HG03354 (cell line): ENCODE results near the gene PSMB2.

Experiments
- ATAC-seq: cut with Tn5 transposase; IDR thresholded peaks from one replicate; pipeline ENCODE4 v1.9.1; 2021; ENCODE audit warnings: mild to moderate bottlenecking; ENCODE audit not compliant: unreplicated experiment, poor library complexity, severe bottlenecking

PSMB2 gene

GRCh38 chr1:35575416-35575958 lies 65.8 kb downstream of the PSMB2 start:
- no peak for ATAC-seq

- no peak for ATAC-seq
Observed at GRCh38 chr1:35574655-35575415, 66.5 kb downstream of the PSMB2 start.

GRCh38 chr1:35574125-35574654 lies 67.1 kb downstream of the PSMB2 start:
- ATAC-seq, result no peak

- no peak for ATAC-seq
Observed at GRCh38 chr1:35573198-35574124, 67.9 kb downstream of the PSMB2 start, which contains the start of gene TFAP2E. Gene TFAP2E, plus strand, starts transcription at chr1:35573314. Its CDS starts 264 bp downstream, at chr1:35573578.

GRCh38 chr1:35572296-35572695 lies 69.0 kb downstream of the PSMB2 start:
- ATAC-seq, result no peak

GRCh38 chr1:35571263-35571662 lies 70.1 kb downstream of the PSMB2 start:
- ATAC-seq, result no peak

GRCh38 chr1:35570589-35571137 lies 70.7 kb downstream of the PSMB2 start:
- no peak for ATAC-seq

GRCh38 chr1:35569936-35570335 lies 71.4 kb downstream of the PSMB2 start:
- no peak for ATAC-seq

- no peak for ATAC-seq
Observed at GRCh38 chr1:35568975-35569395, 72.3 kb downstream of the PSMB2 start.

GRCh38 chr1:35567947-35568558 lies 73.3 kb downstream of the PSMB2 start:
- ATAC-seq, result no peak

GRCh38 chr1:35565742-35566133 lies 75.6 kb downstream of the PSMB2 start:
- ATAC-seq, result no peak

- no peak for ATAC-seq
Observed at GRCh38 chr1:35564884-35565741, 76.2 kb downstream of the PSMB2 start.

- no peak for ATAC-seq
Observed at GRCh38 chr1:35564037-35564883, 77.1 kb downstream of the PSMB2 start.

- no peak for ATAC-seq
Observed at GRCh38 chr1:35563166-35563565, 78.2 kb downstream of the PSMB2 start.

GRCh38 chr1:35561972-35562680 lies 79.2 kb downstream of the PSMB2 start:
- no peak for ATAC-seq

- ATAC-seq, result no peak
Observed at GRCh38 chr1:35561297-35561971, 79.9 kb downstream of the PSMB2 start.
